GM19043 (cell line): Measurements from ENCODE around the gene RNF186.
"Not testable (repeated sequence)": the region's sequence is repeated elsewhere in the genome, so short reads cannot be mapped to it uniquely, and the experiment has no call there.

Source experiments
- ATAC-seq: cut with Tn5 transposase; IDR thresholded peaks from one replicate; pipeline ENCODE4 v1.9.1; 2021; ENCODE audit warnings: low read depth; ENCODE audit not compliant: unreplicated experiment

The RNF186 gene

DNA sequence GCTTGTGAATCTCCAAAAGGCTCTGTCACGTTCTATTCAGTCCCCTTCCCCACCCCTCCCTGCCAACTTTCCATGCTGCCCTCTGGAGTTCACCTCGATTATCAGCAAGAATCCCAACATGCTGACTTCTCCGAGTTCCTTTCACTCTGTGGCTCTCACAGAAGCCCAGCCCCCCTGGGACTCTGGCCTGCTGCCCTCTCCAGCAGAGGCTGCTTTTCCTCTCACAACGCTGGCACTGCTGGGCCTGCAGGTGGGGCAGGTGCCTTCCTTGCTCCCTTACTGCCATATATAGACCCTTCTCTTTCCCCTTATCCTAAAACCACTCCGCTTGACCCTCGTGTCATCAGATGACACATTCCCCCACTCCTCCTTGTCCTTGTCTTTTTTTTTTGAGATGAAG lies 10.2 kb upstream of the RNF186 start:
- ATAC-seq, result no peak

DNA sequence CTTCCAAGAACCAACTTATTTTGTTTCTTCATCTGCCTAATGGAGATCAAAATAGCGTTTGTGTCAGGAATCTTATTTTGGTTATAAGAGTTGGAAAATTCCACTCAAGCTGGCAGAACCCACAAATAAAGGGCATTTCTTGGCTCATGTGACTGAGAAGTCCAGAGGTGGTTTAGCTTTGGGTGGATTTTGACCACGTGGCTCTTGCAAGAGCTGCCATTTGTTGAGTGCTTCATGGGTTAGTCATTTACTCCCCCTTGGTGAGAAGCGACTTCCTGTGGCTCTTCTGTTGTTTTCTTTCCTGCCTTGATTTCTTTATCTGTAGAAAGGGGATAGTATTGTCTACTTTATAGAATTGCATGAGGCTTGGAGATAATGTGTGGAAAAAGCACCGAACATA lies 9.5 kb upstream of the RNF186 start:
- ATAC-seq, result no peak

DNA sequence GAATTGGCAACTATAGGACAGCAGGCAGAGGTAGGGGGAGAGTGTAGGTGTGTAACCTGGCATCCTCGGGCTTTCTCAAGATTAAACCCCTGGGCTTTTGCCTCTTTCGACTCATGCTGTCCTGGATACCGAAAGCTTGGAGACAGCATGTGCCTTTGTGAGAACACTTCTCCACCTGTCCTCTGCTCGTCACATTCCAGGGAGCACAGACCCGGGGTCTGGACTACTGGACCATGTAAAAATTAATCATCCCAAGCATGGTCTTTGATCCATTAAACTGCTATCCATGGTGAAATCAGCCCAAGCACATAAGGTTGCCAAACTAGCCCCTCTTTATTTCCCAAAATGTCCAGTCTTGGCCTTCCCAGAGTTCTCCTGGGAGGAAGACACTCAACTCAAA lies 9.0 kb upstream of the RNF186 start:
- no peak for ATAC-seq

DNA sequence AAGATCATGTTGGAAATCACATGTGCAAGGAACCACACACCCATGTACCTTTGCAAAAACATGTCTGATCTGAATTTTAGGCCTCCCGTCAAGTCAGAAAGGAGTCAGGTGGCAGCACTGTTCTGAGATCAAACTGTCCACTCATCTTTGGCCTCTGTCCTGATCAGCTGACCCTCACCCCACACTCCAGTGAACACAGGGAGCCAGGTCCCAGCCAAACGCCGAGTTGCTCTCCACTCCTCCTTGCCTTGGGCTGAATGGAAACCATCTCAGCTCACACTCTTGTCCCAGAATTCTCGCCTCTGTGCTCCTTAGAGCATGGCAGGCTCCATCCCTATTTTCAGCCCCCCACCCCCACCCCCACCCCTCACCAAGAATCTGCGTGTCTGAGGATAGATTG lies 4.6 kb upstream of the RNF186 start:
- ATAC-seq, result no peak

DNA sequence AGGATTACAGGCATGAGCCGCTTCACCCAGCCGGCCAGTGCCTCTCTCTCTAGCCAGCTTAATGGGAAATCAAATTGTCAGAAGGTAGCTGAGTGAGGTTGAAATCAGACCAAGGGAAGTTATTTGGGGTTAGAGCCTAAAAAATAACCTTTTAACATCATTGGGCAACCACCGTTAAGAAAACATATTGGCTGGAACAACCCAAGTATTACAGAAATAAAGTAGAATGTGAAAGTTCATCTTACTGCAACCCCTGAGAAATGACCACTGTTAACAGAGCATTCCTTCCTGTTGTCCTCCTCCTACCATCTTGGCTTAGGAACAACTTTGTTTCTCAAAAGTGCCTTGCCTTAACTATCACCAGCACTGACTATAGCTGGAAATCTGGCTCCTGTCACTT lies 3.2 kb upstream of the RNF186 start:
- no peak for ATAC-seq

DNA sequence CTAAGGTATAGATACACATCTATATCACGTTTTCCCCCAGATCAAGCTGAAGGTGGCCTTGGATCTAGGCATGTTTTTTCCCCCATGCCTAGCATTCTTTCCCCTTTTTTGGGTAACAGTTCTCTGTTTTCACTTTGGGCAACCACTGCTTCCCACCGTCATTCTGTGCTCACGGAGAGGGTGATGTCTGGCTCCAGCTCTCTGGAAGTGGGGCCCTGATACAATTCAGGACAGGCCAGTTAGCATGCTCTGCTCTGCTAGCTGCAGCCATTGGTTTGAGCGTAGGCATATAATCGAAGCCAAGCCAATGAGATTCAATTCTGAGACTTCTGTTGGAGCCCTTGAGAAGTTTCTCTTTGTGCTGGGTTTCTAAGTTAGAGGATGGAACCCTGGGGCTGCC lies 2.1 kb upstream of the RNF186 start:
- ATAC-seq, result no peak

DNA sequence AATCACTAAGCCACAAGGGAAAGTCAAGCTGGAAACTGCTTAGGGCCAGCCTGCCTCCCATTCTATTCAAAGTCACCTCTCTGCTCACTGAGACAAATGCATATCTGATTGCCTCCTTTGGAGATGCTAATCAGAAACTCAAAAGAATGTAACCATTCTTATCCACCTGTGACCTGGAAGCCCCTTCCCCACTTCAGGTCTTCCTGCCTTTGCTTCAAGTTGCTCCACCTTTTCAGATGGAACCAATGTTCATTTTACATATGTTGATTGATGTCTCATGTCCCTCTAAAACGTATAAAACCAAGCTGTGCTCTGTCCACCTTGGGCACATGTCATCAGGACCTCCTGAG lies 1.6 kb upstream of the RNF186 start:
- not testable (repeated sequence) for ATAC-seq

DNA sequence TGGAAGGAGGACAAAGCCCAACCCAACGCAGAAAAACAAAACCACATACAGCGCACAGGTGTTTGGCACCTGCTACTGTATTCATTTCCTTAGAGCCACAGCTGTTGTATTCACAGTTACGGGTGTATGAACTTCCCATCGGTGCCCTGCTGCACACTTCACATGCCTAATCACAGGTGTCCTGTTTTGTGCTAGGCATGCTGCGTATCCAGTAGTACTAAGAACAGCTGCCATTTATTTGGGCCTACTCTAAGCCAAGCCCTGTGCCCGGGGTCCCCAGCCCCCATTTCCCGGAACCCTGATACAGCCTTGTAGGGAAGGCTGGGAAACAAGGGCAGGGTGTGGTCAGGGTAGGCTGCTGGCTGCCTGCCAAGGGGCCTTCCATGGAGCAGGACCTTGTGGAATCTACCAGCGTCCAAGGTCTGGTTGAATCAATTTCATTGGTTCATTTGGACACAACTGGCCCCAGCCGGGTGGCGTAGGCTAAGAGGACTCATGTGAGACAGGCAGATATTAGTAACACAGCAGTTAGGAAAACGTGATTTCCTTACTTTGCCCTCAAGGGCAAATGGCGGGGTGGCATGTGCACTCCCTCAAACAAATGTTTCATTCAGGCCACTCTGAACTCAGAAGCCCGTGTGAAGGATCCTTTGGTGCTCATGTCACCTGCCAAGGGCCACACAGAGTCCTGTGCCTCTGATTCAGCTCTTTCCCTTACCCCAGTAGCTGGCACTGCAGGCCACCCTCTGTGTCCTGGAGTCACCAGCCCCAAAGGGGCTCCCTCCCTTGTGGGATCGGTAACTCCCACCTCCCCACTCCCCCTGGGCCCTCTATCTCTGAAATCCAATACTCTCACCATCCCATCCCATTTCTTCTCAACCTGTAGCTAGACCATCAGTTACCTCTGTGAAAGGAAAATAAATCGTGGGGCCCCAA lies 986 bp upstream of the RNF186 start:
- ATAC-seq, result no peak

DNA sequence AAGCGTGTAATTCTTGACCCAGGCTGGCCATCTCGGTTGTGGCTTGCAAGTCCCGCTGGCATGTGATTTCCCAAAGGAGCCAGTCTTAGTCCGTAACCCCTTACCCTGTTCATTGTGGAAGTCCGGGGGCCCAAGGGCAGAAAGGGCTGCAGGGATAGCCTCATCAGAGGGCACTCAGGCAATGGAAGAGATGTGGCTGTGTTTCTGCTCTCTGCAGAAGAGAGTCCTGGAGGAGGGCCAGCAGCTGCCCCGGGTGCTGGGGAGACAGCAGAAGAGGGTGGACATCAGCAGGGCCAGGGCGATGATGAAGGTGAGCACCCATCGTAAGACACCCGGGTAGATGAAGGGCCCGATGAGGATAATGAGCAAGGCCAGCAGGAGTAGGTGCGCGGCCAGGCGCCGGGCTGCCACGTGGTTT lies 830 bp downstream of the RNF186 start:
- no peak for ATAC-seq

DNA sequence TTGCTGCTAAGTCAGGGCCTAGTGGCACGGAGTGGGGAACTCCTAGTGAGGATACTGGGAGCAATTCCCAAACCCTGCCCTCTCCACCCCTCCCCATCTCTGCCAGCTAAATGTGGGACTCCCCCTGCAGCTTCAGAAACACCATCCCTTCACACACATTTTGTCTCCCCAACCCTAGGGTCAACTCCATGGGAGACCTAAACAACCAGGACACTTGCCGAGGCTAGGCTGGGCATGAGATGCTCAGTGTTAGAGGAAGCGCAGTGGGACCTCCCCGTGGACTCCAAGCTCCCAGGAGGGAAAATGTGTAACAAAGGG lies 1.5 kb downstream of the RNF186 start:
- ATAC-seq, result no peak

DNA sequence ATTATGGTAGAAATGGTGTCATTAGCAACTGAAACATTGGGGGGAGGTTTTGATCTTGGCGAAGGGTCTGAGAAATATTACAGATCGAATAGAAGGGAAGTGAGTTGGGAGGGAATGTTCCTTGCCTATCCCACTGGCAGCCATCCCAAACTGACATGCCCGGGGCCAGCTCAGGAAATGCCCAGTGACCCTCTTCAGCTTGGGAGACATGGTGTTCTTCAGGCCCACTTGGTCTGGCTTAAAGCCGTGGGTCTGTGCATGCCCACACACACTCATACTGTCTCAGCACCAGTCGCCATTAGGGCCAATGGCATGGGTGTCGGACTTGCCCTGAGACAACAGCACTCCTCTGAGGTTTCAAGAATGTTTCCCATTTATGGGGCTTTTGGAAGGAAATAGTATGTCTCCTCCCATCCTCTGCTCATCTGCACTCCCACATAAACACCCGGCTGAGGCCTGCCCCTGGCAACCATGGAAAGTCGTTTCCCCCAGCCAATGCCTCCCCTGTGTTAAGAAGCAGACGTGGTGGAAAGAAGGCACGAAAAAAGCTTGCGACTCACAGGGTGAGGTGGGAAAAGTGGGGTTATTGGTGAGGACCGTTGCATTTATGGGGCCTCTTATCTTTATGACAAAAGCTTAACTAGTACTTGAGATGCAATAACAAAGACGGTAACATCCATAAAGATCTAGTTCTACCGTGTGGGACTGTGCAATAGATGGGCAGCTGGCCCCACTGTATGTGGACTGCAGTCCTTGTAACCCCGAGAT lies 2.0 kb downstream of the RNF186 start:
- no peak for ATAC-seq

DNA sequence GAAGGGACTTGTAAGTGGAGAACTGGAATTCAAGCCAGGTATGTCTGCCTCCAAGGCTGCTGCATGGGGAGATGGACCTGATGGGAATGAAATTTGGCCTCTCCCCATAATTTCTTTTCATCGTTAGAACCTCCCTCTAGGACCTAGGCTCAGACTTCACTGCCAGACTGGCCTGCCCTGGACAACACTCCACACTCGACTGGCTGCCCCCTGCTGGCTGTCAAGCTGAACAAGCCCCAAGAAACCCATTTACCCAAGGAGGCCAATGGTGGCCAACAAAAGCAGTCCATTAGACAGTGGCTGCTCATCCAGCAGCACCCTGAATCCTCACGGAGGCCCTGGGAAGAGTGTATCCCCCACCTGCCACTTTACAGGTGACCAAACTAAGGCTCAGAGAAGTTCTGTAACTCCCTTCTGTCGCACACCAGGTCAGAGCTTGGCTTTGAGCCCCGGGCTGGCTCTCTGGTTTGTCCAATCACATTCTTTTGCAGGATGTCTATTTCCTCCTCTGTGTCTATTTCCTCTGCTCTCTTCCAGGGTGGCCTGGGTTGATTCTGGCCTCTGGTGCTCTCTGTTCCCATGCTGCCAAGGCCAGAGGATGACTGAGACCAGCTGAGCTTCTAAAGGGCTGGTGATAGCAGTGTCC lies 3.8 kb downstream of the RNF186 start:
- no peak for ATAC-seq

DNA sequence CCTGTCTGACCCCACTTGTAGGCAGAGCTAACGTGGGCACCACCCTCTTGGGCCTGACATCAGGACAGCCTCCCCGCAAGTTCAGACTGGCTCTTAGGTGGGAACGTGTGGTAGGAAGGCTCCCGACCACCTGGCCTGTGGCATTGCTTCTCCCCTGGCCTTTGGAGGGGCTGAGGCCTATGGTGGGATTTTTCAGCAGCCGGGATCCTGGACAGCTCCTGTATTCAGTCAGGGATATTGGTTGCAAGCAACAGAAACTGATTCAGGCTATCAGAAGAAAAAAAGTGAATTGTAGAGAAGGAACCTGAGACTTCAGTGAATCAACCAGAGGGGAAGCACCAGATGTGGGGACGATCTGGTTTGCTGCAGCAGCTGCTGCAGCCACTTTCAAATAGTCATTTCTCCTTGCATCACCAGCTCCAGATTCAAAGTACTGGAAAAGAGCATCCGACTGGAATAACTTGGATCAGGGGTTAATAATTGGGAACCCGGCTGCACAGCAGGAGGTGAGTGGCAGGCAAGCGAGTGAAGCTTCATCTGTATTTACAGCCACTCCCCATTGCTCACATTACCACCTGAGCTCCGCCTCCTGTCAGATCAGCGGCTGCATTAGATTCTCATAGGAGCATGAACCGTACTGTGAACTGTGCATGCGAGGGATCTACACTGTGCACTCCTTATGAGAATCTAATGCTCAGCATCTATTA lies 5.9 kb downstream of the RNF186 start:
- ATAC-seq, result no peak

DNA sequence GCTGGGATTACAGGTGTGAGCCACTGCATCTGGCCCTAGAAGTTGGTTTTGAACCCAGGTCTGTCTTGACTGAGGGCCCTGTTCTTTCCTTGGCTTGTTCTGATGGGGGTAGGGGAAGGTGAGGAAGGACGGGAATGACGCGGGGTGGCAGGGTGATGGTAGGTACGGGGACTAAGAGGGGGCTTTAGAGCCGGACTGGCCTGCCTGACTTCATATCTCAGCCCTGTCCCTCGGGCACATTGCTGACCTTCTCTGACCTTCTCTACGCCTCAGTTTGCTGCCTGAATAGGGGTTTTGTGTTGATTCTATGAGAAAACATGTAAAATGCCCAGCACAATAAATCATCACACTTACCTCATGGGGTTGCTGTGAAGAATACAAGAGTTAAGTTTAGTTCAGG lies 6.7 kb downstream of the RNF186 start:
- ATAC-seq, result no peak

DNA sequence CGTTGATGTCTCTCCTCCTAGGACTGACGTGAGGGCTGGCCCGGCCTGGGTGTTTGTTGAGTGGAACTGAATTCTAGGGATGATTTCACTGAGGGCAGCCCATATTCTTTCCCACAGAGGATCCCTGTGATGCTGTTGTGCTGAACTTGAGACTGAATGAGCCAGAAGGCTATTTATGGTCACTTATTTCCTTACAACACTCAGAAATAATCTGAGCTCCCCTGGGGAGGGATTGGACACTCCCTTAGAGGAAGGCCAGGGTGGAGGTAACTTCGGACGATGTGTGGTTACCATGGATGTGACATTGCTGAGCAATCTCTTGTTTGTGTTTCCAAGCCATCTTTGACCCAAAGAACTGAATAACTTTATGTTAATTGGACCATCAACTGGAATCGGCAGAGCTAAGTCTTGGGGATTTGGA lies 10.2 kb downstream of the RNF186 start:
- ATAC-seq, result no peak

DNA sequence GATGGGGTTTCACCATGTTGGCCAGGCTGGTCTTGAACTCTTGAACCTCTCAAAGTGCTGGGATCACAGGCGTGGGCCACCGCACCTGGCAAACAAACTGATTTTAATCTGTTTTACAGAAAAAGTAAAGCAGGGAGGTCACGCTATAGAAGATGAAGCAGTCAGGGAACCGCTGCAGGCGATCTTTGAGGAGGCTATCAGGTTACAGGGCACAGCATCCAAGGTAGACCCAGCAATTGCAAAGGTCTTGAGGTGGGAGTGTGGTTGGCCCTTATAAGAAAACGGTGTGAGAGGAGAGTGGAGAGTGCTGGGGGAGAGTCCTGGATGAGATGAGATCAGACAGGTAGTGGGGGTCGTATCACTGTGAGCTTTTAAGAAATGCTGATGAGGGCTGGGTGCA lies 12.8 kb downstream of the RNF186 start:
- ATAC-seq, result no peak

DNA sequence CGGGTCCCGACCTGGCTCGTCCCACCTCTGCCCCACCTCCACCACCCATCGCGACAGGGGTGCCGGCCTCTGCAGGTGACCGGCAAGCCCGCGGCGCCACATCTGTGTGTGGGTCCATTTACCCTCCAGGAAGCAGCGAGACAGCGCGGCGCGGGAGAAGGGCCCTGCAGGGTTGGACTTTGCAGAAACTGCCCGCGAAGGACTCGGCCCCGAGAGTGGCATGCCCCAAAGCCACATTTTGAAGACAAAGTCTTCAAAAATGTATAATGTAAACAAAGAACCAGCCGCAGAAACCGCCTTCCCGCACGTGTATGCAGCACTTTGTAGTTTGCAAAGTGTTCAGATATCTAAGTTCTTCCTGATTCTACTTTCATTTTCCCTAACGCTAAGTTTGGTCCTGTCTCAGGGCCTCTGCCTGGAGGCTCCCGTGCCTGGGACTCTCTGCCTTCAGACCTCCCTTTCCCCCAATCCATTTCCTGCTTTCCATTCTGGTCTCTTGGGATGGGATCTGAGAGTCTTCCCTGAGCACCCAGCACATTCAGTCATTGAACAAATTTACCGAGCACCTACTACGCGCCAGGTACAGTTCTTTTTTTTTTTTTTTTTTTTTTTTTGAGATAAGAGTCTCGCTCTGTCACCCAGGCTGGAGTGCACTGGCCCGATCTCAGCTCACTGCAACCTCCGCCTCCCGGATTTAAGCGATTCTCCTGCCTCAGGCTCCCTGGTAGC lies 14.8 kb downstream of the RNF186 start:
- no peak for ATAC-seq

DNA sequence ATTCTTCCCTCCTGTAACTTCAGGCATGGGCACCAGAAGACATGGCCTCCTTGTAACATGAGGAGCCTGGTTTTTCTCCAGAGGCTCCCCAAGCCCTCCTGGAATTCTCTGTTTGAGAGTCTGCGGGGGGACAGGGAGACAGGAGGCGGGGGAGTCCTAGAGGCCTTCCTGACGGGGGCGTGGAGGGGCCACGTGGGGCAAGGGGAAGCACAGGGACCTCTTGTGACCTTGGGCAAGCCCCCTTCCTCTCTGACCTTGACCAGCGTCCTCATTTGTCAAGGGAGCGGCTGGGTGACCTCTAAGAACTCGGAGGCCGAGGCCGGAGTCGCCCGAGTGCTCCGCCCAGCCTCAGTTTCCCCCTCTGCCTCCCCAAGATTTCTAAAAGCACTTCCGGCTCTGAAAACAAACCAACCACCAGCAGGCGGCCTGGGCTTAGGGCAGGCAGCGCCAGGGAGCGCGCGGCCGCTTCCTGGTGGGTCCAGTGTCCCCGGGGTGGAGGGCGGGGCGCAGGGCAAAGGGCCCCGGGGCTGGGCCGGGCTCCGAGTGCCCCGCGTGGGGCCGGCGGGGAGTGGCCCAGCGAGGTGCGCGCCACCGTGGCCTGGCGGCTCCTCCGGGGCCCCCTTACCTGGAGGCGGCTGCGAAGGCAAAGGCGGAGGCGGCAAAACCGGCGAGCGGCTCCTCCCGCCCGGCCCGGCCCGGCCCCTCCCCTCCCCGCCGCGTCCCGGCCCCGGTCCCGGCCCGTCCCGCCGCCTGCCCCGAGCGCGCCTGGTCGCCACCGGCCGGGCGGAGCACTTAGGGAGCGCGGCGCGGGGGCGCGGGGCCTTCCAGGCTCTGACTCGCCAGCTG lies 15.6 kb downstream of the RNF186 start, which contains the start of gene TMCO4:
TSS of gene TMCO4 (minus strand) at position 687 of the 846 bp plus-strand sequence. CDS start 19,158 bp downstream, outside the sequence.
- ATAC-seq, result no peak

DNA sequence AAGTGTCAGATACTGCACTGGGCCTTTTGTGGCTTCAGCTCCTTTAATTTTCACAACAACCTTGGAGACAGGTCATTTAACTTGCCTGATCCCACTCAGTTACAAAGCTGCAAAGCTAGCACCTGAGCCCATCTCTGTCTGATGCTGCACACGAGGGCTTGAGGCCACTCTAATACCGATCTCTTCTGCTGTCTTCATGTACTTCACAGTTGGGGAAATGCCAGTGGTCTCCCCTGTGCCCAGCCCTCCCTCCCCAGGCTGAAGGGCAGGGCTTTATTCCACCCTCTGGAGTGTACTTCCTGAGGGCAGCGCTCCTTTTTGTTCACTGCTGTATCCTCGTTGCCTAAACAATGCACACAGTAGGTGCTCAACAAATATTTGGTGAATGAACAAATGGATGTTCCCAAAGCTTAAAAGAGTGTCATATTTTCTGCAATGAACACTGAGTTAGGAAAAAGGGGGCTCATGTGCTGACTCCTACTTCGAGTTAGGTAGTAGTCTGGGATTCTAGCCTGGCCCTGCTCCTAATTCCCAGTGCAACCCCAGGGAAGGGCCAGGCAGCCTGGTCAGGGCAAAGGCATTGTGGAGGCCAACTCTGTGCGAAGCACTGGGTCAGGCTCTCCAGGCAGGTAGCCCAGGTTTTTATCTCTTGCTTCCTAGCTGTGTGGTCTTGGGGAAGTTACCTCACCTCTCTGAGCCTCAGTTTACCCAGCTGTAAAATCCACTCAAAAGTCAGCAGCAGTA lies 16.4 kb downstream of the RNF186 start:
- no peak for ATAC-seq
